ENCODE data around the gene RPS15. TPM values are rescaled to one million over a fixed set of nuclear protein-coding genes. Genes with fewer than 3 reads are reported as not detected.

RPS15 gene
- total and polyA plus RNA-seq, 10 of the 15 experiments (the other 5 are each of a cell fraction or from before 2014, with no cell fraction given) = 559 to 3,158 (median 1,413) TPM

DNA sequence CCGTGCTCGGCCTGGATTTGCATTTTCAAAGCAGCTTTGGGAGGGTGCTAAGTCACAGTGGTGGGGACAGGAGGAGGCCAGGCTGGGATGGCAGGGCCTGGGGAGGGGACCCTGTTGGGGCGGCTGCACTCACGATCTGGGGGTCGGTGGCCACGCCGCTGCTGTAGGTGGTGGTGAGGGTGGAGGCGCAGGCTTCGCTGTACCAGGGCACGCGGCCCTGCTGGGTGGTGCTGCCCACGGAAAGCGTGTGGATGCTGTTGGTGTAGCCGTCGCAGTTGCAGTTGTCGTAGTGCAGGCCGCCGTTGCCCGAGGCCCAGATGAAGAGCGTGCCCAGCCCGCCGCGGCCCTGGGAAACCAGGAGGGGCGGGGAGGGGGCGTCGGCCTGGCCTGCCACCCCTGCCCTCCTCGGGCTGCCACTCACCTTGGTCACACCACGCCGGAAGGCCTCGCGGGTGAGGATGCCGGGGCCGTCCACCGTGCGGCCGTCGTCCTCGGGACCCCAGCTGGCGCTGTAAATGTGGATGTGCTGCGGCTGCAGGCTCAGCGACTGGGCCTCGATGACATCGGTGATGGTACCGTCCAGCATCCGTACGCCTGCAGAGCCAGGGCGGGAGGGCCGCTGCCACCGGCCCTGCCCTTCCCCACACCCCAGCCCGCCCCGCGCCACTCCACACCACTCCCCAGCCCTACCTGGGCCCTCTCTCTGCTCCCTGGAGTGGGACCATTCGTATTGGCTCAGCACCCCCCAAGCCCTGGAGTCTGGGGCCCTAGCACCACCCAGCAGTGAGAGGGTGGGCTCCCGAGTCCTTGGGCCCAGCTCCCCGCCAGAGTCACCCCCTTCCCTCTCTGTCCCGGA lies 48.8 kb downstream of the RPS15 start (continued):
- TF ChIP-seq NFXL1 (IDR thresholded peaks at IDR 0.05; ENCODE audit: borderline replicate concordance) (no peak), ESRRA (IDR thresholded peaks at IDR 0.05; ENCODE audit: low read length) (no peak), RAD21 (IDR thresholded peaks at IDR 0.05; ENCODE audit: insufficient read depth, low read depth, low read length) (no peak)

DNA sequence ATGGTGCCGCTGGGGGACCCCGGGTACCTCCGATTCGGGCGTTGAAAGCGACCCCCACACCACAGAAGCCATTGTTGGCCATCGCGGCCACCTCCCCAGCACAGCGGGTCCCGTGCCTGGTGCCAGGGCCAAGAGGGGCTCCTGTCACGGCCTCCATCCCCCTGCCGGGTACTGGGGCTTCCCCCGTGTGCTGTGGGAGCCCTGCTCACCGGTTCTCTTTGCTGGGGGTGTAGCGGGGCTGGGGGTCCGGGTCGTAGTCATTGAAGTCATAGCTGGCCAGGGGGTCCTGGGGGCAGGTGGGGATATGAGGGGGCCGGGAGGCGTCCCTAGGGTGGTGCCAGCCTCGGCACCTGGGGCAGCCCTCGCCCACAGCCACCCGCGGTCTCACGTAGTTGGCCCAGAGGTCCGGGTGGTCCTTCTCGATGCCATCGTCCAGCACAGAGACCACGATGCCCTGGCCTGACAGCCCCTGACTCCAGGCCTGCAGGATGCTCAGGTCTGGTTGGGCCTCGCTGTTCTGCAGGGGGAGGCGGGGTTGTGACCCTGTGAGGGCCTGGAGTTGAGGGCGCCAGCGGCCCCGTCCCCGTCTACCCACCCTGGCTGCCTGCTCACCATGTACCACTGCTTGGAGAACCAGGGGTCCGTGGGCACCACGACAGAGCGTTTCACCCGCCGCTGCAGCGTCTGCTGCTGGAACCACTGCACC lies 49.5 kb downstream of the RPS15 start:
- Histone ChIP-seq H3K9ac (ENCODE audit: control insufficient read depth, insufficient read depth, low read length) (no peak overlapping the region), H3K27me3 (replicated peaks in 1 of 2; ENCODE audit: control insufficient read depth in 2 of 2, insufficient read depth in 2 of 2, low read length in 1 of 2) (no peaks in the 10 kb centered on the region; a peak in 1 of 4 replicates), H3K4me1 (ENCODE audit: control insufficient read depth, insufficient read depth, low read length) (no peaks in the 10 kb centered on the region; the same call in 1 of the 2 replicates), H3K4me2 (ENCODE audit: control insufficient read depth, insufficient read depth) (no peak overlapping the region), H3K4me3 (no peak overlapping the region), H3K9me3 (replicated peaks; ENCODE audit: control insufficient read depth, insufficient read depth, low read length) (no peaks in the 10 kb centered on the region), H2AFZ (ENCODE audit: control insufficient read depth, low read depth, low read length) (no peak overlapping the region), H3K79me2 (ENCODE audit: control insufficient read depth, insufficient read depth, low read length) (no peaks in the 10 kb centered on the region), H3K36me3 (ENCODE audit: control insufficient read depth in 2 of 2, insufficient read depth in 2 of 2, low read length in 1 of 2) (no peaks in the 10 kb centered on the region), H3K27ac (ENCODE audit: control insufficient read depth, insufficient read depth) (no peak overlapping the region), H4K20me1 (ENCODE audit: control insufficient read depth, insufficient read depth) (no peaks in the 10 kb centered on the region)
- ChIA-PET POLR2A (no interaction called here), SMC1A (ENCODE audit: uncharacterized antibody, unreplicated experiment) (no interaction called here), RAD21 (ENCODE audit: unreplicated experiment) (no interaction called here), CTCF (no interaction called here)
- intact Hi-C loops (cut with micrococcal nuclease; ENCODE audit: unreplicated experiment) = no loop called here
- ATAC-seq = no peak
- WGBS (ENCODE audit: insufficient coverage, insufficient replicate concordance, low lambda C conversion rate, missing lambda C conversion rate) = 71% methylated on average over 33 of the region's 40 CpGs
- BruUV-seq (replicated peaks) = no TSS peak
- in situ Hi-C loops (cut with MboI) = no loop called here
- no peak for DNase-seq (ENCODE audit: low read depth, low spot score)
- no peak for FAIRE-seq
- no peak for TF ChIP-seq BACH1 (IDR thresholded peaks at IDR 0.05; ENCODE audit: borderline replicate concordance)
- TF ChIP-seq NR2F1 (conservative IDR thresholded peaks at IDR 0.05) = no peak
- TF ChIP-seq CREB1 (IDR thresholded peaks at IDR 0.05; ENCODE audit: low read depth) = no peak
- no peak for TF ChIP-seq YY1 (IDR thresholded peaks at IDR 0.05; ENCODE audit: low read depth, low read length)
- TF ChIP-seq RBBP5 (conservative IDR thresholded peaks at IDR 0.05) = no peak
- TF ChIP-seq BCL3 (IDR thresholded peaks at IDR 0.05; ENCODE audit: borderline replicate concordance, insufficient read depth, low read depth, low read length, poor library complexity, severe bottlenecking) = no peak
- no peak for TF ChIP-seq FOXM1 (IDR thresholded peaks at IDR 0.05; ENCODE audit: low read depth, low read length)
- TF ChIP-seq, protein P1, sequence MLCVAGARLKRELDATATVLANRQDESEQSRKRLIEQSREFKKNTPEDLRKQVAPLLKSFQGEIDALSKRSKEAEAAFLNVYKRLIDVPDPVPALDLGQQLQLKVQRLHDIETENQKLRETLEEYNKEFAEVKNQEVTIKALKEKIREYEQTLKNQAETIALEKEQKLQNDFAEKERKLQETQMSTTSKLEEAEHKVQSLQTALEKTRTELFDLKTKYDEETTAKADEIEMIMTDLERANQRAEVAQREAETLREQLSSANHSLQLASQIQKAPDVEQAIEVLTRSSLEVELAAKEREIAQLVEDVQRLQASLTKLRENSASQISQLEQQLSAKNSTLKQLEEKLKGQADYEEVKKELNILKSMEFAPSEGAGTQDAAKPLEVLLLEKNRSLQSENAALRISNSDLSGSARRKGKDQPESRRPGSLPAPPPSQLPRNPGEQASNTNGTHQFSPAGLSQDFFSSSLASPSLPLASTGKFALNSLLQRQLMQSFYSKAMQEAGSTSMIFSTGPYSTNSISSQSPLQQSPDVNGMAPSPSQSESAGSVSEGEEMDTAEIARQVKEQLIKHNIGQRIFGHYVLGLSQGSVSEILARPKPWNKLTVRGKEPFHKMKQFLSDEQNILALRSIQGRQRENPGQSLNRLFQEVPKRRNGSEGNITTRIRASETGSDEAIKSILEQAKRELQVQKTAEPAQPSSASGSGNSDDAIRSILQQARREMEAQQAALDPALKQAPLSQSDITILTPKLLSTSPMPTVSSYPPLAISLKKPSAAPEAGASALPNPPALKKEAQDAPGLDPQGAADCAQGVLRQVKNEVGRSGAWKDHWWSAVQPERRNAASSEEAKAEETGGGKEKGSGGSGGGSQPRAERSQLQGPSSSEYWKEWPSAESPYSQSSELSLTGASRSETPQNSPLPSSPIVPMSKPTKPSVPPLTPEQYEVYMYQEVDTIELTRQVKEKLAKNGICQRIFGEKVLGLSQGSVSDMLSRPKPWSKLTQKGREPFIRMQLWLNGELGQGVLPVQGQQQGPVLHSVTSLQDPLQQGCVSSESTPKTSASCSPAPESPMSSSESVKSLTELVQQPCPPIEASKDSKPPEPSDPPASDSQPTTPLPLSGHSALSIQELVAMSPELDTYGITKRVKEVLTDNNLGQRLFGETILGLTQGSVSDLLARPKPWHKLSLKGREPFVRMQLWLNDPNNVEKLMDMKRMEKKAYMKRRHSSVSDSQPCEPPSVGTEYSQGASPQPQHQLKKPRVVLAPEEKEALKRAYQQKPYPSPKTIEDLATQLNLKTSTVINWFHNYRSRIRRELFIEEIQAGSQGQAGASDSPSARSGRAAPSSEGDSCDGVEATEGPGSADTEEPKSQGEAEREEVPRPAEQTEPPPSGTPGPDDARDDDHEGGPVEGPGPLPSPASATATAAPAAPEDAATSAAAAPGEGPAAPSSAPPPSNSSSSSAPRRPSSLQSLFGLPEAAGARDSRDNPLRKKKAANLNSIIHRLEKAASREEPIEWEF (IDR thresholded peaks at IDR 0.05; ENCODE audit: insufficient replicate concordance, low read depth, low read length) = no peak
- TF ChIP-seq TCF3 (IDR thresholded peaks at IDR 0.05; ENCODE audit: borderline replicate concordance, insufficient read depth, low read depth, low read length) = no peak
- TF ChIP-seq MAX (IDR thresholded peaks at IDR 0.05; ENCODE audit: low read depth, low read length) = no peak
